Measurements from ENCODE around the gene RGS7.
"Not testable (repeated sequence)": the region's sequence is repeated elsewhere in the genome, so short reads cannot be mapped to it uniquely, and the experiment has no call there.

RGS7 gene

GRCh38 chr1:240976685-240977084 is 380.3 kb downstream of the RGS7 start:
- no peak for DNase-seq (ENCODE audit: low read depth)

DNA sequence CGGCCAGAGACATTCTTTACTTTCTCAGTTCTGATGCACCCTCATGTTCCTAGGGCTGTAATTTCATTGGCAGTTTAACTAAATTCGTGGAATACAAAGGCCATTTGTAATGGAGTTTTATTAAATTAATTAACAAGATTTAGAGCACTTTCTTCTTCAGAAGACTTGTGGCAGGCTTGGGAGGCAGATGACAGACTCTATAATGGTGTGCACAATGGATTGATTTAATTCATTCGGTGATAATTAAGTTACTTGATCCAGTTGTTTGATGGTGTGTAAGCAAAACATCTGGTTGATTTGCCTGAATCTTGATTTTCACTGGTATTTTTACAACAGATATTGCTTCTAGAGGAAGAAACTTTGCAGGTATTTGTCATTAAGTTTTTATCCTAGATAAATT is 383.1 kb downstream of the RGS7 start:
- no peak for DNase-seq (ENCODE audit: low read depth)

- DNase-seq (ENCODE audit: low read depth): not testable (repeated sequence)
These were observed 384.9 kb downstream of the RGS7 start for GRCh38 chr1:240972059-240972458.

DNA sequence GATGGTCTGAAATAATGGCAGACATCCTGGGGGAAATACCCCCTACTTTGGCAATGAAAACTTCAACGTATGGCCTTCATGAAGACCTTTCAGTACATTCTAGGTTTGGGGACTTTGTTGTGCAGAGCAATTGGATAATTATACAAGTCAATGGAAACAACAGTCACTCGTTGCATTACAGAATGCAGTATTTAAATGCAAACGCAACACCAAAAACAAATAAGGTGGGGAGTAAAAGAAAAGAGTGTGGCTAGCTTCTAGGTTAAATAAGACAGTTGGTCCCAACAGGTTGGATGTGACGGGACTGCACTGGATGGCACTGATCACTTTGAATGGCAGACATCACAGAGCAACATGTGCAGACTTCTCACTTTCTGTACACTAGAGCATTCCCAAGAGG is 386.8 kb downstream of the RGS7 start:
- no peak for DNase-seq (ENCODE audit: low read depth)

DNA sequence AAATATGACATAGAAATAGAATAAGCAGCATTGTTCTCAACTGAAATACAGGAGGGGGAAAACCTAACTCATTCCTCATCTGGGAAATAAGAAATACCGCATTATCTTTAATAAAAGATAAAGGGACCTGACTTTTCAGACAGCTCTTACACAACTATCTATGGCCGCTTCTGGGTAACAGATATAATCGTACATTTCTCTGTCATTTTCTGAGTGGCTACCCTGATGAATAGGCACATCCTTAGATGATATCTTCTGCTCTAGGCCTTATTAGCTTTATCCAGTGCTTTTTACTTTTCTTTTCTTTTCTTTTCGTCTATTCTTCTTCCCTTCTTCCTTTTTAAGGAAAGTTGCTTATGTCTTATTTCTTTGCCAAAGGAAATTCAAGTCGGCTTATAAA is 388.1 kb downstream of the RGS7 start:
- no peak for DNase-seq (ENCODE audit: low read depth)

GRCh38 chr1:240967070-240967724 is 389.8 kb downstream of the RGS7 start:
- no peak for DNase-seq (ENCODE audit: low read depth)

GRCh38 chr1:240965581-240966091 is 391.4 kb downstream of the RGS7 start:
- no peak for DNase-seq (ENCODE audit: low read depth)

GRCh38 chr1:240962086-240962485 is 394.9 kb downstream of the RGS7 start:
- no peak for DNase-seq (ENCODE audit: low read depth)

- no peak for DNase-seq (ENCODE audit: low read depth)
These were observed 400.6 kb downstream of the RGS7 start for GRCh38 chr1:240956424-240956823.

GRCh38 chr1:240956020-240956419 is 401.0 kb downstream of the RGS7 start:
- DNase-seq (ENCODE audit: low read depth): no peak

DNA sequence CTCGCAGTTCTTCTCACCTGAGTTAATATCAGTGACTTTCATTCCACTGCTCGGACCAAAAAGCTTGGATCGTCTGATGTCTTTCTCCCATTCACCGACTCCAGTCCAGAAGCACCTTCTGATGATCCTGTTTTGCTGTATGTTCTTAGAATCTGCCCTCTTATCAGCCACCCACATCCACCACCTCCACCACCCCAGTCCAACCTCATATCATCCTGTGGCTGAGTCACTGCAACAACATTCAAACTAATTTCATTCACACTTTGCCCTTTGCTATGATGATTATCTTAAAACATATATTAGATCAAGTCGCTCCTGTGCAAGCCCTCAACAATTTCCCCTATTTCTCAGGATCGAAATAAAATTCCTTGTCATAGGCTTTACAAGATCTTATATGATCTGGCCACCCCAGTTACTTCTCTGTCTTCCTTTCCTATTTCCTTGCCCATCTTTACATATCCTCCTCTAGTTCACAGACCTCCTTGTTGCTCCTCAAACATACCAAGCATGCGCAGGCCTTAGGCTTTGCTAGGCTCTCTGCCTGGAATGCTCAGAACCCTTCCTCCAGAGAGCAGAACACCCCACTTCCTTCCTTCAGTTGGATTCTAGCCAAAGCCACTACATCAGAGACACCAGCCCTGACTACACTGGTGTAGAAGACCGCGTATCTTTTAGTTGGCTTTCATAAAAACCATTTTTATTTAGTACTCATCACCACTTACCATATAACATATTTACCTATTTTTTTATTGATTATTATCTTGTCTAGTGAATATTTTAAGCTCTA is 409.4 kb downstream of the RGS7 start:
- DNase-seq (ENCODE audit: low read depth): no peak

DNA sequence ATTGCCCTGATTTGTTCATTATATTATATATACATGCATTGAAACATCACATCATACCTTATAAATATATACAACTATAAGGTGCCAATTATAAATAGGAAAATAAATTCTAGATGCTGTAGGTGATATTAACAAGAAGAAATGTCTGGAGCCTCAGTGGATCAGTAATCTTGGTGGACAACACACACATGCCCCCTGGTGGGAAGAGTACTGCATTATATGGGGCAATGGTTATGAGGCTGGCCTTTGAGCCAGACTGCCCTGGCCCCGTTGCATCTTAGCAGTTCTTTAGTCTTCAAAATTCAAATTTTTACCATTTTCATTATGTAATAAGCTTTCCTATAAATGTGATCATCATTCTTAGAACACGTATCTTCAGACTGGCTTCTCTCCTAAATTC is 410.1 kb downstream of the RGS7 start:
- DNase-seq (ENCODE audit: low read depth): no peak

- no peak for DNase-seq (ENCODE audit: low read depth)
These were observed 414.1 kb downstream of the RGS7 start for GRCh38 chr1:240942901-240943300.

- DNase-seq (ENCODE audit: low read depth): no peak
These were observed 415.2 kb downstream of the RGS7 start for GRCh38 chr1:240941701-240942370.

DNA sequence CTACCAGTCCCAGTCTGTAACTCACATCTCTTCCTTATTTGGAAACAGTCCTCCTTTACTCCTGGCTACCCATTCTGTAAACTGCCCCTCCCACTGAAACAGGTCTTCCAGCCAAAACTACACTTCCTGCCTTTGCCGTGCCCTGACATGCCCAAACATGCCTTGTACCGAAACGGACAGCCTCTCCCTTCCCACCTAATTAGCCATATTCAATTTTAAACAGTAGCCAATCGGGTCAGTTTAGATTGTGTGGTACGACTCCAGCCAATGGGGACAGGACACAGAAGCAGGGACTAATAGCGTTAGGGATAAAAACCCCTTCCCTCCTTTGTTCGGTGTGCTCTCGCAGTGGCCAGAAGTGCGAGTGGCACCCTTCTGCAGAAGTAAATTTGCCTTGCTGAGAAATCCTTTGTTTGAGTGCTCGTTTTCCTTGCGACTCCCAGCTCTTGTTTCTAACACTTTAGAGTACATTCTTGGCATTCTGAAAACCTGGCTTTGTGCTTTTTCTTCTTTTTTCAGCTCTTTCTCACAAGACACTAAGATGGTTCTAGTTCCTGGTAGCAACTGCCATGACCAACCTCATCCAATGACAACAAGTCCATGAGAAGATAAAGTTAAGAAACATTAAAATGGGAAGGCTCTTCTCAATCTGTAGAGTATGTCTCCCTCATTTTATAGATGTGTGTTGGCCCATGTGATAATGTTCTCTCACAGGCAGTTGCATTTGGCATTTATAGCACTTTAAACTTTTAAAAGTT is 419.9 kb downstream of the RGS7 start:
- no peak for DNase-seq (ENCODE audit: low read depth)

DNA sequence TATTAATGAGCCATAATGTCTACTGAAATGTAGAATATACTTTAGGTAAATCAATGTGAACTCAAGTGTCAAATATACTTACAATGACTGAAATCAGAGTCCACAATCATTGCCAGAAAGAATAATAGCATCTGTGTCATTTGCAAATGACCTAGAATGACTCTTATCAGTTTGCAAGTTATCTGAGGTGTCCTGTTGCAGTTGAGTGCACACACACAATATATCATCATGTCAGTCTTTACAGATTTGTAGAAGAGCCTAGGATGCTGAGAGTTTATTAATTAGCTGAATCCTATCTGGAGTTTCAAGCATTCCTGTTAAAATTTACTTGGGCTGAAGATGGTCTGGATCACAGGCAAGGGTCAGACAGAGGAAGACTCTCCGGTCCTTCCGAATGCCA is 421.1 kb downstream of the RGS7 start:
- DNase-seq (ENCODE audit: low read depth): no peak

DNA sequence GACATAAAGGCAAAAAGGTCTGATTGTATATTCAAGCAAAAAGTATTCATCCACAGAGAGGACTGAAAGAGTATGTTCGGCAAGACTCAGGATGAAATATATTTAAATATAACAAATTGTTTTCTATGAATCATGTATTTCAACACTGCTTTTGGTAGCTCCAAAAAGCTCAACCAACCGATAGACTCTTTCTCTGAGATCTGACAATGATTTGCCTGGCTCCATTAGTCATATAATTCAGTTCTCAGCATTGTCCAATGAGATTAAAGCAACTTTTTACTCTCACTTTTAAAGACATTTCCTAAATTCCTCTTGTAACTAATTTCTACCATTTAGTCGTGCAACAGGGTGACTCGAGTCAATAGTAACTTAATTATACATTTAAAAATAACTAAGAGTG is 426.0 kb downstream of the RGS7 start:
- no peak for DNase-seq (ENCODE audit: low read depth)

DNA sequence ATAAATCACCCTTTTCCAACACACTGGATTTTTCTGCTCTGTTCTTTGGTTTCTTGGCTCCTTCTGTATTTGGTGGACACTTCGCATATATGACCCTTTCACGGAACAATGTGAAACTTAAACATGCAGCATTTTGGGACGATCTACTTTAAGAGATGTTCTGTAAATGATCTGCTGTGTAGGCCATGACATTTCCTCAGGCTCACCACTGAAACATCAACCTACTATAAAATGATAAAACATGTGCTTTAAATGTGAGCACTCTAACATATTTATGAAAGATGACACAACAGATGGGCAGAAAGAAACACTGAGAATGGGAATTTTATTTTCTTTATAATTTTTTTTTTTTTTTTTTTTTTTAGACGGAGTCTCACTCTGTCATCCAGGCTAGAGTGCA is 428.7 kb downstream of the RGS7 start:
- no peak for DNase-seq (ENCODE audit: low read depth)

GRCh38 chr1:240927821-240928220 is 429.2 kb downstream of the RGS7 start:
- no peak for DNase-seq (ENCODE audit: low read depth)

DNA sequence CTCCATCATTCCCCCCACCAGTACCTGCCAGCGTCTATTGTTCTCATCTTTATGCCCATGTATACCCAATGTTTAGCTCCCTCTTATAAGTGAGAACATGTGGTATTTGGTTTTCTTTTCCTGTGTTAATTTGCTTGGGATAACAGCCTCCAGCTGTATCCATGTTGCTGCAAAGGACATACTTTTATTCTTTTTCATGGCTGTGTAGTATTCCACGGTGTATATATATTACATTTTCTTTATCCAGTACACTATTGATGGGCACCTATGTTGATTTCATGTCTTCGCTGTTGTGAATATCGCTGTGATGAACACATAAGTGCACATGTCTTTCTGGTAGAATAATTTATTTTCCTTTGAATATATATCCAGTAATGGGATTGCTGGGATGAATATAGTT is 431.7 kb downstream of the RGS7 start:
- DNase-seq (ENCODE audit: low read depth): no peak

GRCh38 chr1:240917976-240918375 is 439.0 kb downstream of the RGS7 start:
- DNase-seq (ENCODE audit: low read depth): no peak

- no peak for DNase-seq (ENCODE audit: low read depth)
These were observed 442.5 kb downstream of the RGS7 start for GRCh38 chr1:240914506-240914905.

Measured in stimulated activated CD4-positive, alpha-beta T cell treated with anti-CD3 and anti-CD28 coated beads, Interleukin-2, amount 100 ng/mL, for 4 hours (primary cell).